ENCODE data around the gene AKAIN1.

GRCh38 chr18:5244941-5245340 is 47.9 kb upstream of the AKAIN1 start:
- TF ChIP-seq ZNF274 (IDR thresholded peaks at IDR 0.05; ENCODE audit: low read depth, low read length) (no peak), SUZ12 (IDR thresholded peaks at IDR 0.05; ENCODE audit: extremely low read depth, insufficient read depth, insufficient read length) (no peak)
